ENCODE data around the gene PIGR. TPM values are rescaled to one million over a fixed set of nuclear protein-coding genes. Genes with fewer than 3 reads are reported as not detected.

Gene PIGR
- total and polyA plus RNA-seq, 9 of the 15 experiments (the other 6 are each of a cell fraction or from before 2014, with no cell fraction given), result 0.01 to 1.5 (median 0.03) TPM; not detected in 4

DNA sequence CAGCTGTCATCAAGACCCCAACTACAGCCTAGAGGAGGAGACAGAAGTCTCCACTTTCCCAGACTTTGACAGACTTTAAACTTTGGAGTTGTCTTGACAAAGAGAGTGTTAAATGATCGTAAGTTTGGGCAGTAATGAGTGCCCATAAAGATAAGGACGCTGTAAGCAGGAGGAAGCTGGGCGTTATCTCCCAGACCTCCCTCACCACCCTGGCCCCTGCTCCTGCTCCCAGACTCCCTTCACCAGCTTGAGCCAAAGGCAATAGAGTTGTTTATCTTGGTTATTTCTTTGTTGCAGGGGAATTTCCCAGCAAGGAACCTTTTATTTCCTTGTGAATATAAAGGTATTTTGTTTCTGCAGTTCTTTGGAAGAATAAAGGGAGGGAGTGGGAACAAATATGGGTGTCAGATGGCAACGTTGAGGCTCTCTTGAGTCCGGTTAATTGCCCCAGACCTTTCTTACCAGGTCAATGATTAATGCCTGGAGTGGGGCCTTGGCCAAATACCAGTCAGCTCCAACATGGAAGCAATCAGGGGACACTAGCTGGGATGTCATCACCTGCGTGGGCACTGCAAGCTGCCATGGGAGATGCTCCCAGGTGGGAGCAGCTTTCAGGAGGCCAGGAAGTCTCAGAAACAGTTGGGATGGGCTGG lies 4.4 kb downstream of the PIGR start (continued):
- TF ChIP-seq KLF1 (tag; IDR thresholded peaks at IDR 0.05) (no peak), MYBL2 (IDR thresholded peaks at IDR 0.05; ENCODE audit: low read depth) (no peak), MYBL2 (CRISPR knock-in tag; IDR thresholded peaks at IDR 0.05; ENCODE audit: borderline replicate concordance) (no peak), FOXK2 (conservative IDR thresholded peaks at IDR 0.05 in 1 of 2, IDR thresholded peaks at IDR 0.05 in 1 of 2; ENCODE audit: low read depth in 2 of 2) (no peak), MTA2 (IDR thresholded peaks at IDR 0.05; ENCODE audit: low read depth) (peak; percentile 34; the same call in 1 of the 2 replicates), ZBTB8A (IDR thresholded peaks at IDR 0.05; ENCODE audit: partially characterized antibody) (no peak), TEAD2 (tag; IDR thresholded peaks at IDR 0.05) (no peak), SIX5 (IDR thresholded peaks at IDR 0.05; ENCODE audit: borderline replicate concordance in 1 of 2, insufficient read depth in 1 of 2, low read depth in 1 of 2, low read length in 2 of 2) (no peak), RB1 (IDR thresholded peaks at IDR 0.05; ENCODE audit: low read depth) (no peak), HLTF (IDR thresholded peaks at IDR 0.05) (no peak), ZNF444 (CRISPR knock-in tag; IDR thresholded peaks at IDR 0.05) (no peak), POLR2B (IDR thresholded peaks at IDR 0.05; ENCODE audit: low read depth, partially characterized antibody) (no peak), SMARCE1 (IDR thresholded peaks at IDR 0.05) (peak; percentile 60; the same call in 1 of the 2 replicates), CEBPB (tag; IDR thresholded peaks at IDR 0.05) (no peak), NFYB (IDR thresholded peaks at IDR 0.05; ENCODE audit: extremely low read depth, insufficient read length) (no peak), TEAD4 (IDR thresholded peaks at IDR 0.05; ENCODE audit: low read length) (peak; percentile 47; the same call in 1 of the 2 replicates), TEAD4 (CRISPR knock-in tag; IDR thresholded peaks at IDR 0.05; ENCODE audit: borderline replicate concordance) (no peak), NFIC (IDR thresholded peaks at IDR 0.05) (no peak), JUND (IDR thresholded peaks at IDR 0.05; ENCODE audit: borderline replicate concordance, low read depth, low read length) (no peak), JUND (tag; IDR thresholded peaks at IDR 0.05; ENCODE audit: borderline replicate concordance, low read depth, low read length) (no peak; the same call in 2 of the 3 replicates), ZNF644 (tag; IDR thresholded peaks at IDR 0.05; ENCODE audit: low read depth) (no peak)
- TF ChIP-seq, protein P1, sequence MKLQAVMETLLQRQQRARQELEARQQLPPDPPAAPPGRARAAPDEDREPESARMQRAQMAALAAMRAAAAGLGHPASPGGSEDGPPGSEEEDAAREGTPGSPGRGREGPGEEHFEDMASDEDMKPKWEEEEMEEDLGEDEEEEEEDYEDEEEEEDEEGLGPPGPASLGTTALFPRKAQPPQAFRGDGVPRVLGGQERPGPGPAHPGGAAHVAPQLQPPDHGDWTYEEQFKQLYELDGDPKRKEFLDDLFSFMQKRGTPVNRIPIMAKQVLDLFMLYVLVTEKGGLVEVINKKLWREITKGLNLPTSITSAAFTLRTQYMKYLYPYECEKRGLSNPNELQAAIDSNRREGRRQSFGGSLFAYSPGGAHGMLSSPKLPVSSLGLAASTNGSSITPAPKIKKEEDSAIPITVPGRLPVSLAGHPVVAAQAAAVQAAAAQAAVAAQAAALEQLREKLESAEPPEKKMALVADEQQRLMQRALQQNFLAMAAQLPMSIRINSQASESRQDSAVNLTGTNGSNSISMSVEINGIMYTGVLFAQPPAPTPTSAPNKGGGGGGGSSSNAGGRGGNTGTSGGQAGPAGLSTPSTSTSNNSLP (IDR thresholded peaks at IDR 0.05; ENCODE audit: borderline replicate concordance, low read depth, low read length), result no peak
- TF ChIP-seq, protein P2, sequence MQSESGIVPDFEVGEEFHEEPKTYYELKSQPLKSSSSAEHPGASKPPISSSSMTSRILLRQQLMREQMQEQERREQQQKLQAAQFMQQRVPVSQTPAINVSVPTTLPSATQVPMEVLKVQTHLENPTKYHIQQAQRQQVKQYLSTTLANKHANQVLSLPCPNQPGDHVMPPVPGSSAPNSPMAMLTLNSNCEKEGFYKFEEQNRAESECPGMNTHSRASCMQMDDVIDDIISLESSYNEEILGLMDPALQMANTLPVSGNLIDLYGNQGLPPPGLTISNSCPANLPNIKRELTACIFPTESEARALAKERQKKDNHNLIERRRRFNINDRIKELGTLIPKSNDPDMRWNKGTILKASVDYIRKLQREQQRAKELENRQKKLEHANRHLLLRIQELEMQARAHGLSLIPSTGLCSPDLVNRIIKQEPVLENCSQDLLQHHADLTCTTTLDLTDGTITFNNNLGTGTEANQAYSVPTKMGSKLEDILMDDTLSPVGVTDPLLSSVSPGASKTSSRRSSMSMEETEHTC (IDR thresholded peaks at IDR 0.05), result no peak
- TF ChIP-seq, protein P3, sequence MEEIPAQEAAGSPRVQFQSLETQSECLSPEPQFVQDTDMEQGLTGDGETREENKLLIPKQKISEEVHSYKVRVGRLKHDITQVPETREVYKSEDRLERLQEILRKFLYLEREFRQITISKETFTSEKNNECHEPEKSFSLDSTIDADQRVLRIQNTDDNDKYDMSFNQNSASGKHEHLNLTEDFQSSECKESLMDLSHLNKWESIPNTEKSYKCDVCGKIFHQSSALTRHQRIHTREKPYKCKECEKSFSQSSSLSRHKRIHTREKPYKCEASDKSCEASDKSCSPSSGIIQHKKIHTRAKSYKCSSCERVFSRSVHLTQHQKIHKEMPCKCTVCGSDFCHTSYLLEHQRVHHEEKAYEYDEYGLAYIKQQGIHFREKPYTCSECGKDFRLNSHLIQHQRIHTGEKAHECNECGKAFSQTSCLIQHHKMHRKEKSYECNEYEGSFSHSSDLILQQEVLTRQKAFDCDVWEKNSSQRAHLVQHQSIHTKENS (CRISPR knock-in tag; IDR thresholded peaks at IDR 0.05), result no peak
- TF ChIP-seq, protein P4, sequence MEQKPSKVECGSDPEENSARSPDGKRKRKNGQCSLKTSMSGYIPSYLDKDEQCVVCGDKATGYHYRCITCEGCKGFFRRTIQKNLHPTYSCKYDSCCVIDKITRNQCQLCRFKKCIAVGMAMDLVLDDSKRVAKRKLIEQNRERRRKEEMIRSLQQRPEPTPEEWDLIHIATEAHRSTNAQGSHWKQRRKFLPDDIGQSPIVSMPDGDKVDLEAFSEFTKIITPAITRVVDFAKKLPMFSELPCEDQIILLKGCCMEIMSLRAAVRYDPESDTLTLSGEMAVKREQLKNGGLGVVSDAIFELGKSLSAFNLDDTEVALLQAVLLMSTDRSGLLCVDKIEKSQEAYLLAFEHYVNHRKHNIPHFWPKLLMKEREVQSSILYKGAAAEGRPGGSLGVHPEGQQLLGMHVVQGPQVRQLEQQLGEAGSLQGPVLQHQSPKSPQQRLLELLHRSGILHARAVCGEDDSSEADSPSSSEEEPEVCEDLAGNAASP (IDR thresholded peaks at IDR 0.05), result no peak
